Loucy (cell line): ENCODE measurements around the gene PPP1R16B.
"Not testable (repeated sequence)": the region's sequence is repeated elsewhere in the genome, so short reads cannot be mapped to it uniquely, and the experiment has no call there.

Experiments
- H2AFZ ChIP-seq: fragments of 200-600 bp; sonication (generic); 2 replicates; pipeline ENCODE4 v1.6.0; 2016; ENCODE audit warnings: antibody characterized with exemption, mild to moderate bottlenecking, low read length, moderate library complexity
- H3F3A ChIP-seq: fragments of 200-600 bp; 2 replicates; pipeline ENCODE4 v1.6.0; 2016; ENCODE audit warnings: antibody characterized with exemption, low read depth, mild to moderate bottlenecking
- H3K27me3 ChIP-seq: fragments of 200-600 bp; sonication (generic); 2 replicates; pipeline ENCODE4 v1.6.1; 2014; ENCODE audit warnings: low read length, mild to moderate bottlenecking; ENCODE audit not compliant: insufficient read depth, poor library complexity, severe bottlenecking
- H3K36me3 ChIP-seq: fragments of 200-600 bp; sonication (generic); 2 replicates; pipeline ENCODE4 v1.6.1; 2016; ENCODE audit warnings: low read length; ENCODE audit not compliant: insufficient read depth
- H3K4me1 ChIP-seq: fragments of 200-600 bp; sonication (generic); 2 replicates; pipeline ENCODE4 v1.5.1; 2014; ENCODE audit warnings: low read length, mild to moderate bottlenecking; ENCODE audit not compliant: insufficient read depth, poor library complexity, severe bottlenecking
- H3K4me2 ChIP-seq: fragments of 200-600 bp; sonication (generic); 2 replicates; pipeline ENCODE4 v1.6.0; 2014; ENCODE audit warnings: antibody characterized with exemption, low read length, low read depth, mild to moderate bottlenecking; ENCODE audit not compliant: poor library complexity, severe bottlenecking
- H3K4me3 ChIP-seq: fragments of 200-600 bp; sonication (generic); 2 replicates; pipeline ENCODE4 v1.5.1; 2014; ENCODE audit warnings: low read length, mild to moderate bottlenecking, mixed read lengths; ENCODE audit not compliant: poor library complexity, severe bottlenecking
- H3K79me2 ChIP-seq: fragments of 200-600 bp; sonication (generic); 2 replicates; pipeline ENCODE4 v1.6.1; 2014; ENCODE audit warnings: low read length; ENCODE audit not compliant: insufficient read depth
- H3K9ac ChIP-seq: fragments of 200-600 bp; sonication (generic); 2 replicates; pipeline ENCODE4 v1.6.0; 2014; ENCODE audit warnings: mild to moderate bottlenecking, low read depth, low read length, moderate library complexity; ENCODE audit not compliant: poor library complexity, severe bottlenecking
- H3K9me2 ChIP-seq: fragments of 200-600 bp; sonication (generic); replicated peaks from 2 replicates; pipeline ENCODE4 v1.6.1; 2016; ENCODE audit warnings: low read depth, low read length, mixed read lengths
- H3K9me3 ChIP-seq: fragments of 200-600 bp; sonication (generic); 2 replicates; pipeline ENCODE4 v1.6.1; 2014; ENCODE audit warnings: mild to moderate bottlenecking, antibody characterized with exemption, low read length, low read depth; ENCODE audit not compliant: insufficient read depth
- H4K20me1 ChIP-seq: fragments of 200-600 bp; sonication (generic); 2 replicates; pipeline ENCODE4 v1.6.0; 2014; ENCODE audit warnings: antibody characterized with exemption, low read length, mild to moderate bottlenecking; ENCODE audit not compliant: insufficient read depth, poor library complexity, severe bottlenecking
- EZH2phosphoT487 ChIP-seq: fragments of 200-600 bp; IDR thresholded peaks from 2 replicates; pipeline ENCODE4 v1.6.1; 2018; ENCODE audit warnings: antibody characterized with exemption, mild to moderate bottlenecking, moderate library complexity, borderline replicate concordance
- TF ChIP-seq, protein P1 (sequence below): fragments of 200-600 bp; sonication (generic); conservative IDR thresholded peaks from 2 replicates; pipeline ENCODE4 v1.5.1; 2014; ENCODE audit warnings: mild to moderate bottlenecking, antibody characterized with exemption, low read length

The PPP1R16B gene

DNA sequence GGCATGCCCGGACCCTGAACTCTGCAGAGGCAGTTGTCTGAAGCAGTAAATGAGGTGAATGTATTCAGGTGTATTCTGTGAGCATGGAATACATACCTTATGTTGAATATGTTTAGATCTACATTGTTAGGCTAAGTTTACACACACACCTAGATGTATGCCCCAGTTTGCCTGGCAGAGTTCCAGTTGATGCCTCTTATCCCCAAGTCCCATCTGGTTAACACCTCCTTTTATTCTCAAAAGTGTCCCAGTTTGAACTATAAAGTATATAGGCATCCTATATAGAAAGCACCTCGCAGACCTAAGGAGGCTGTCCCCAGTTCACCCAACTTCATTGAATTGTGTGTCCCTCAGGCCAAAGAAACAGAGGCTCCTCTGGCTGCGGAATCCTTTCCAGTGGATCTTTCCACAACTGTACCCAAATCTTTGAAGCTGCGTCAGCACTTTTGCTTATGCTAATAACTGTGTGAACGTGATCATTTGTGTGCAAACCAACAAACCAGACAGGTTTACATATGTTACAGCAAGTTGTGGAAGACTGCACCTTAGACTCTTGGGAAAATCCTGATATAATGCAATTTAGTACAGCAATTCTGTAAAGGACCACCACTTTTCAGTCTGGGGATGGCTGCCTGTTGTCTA lies 151.9 kb downstream of the PPP1R16B start:
- Histone ChIP-seq H3K27me3 (no peaks in the 10 kb centered on the region), H2AFZ (no peak overlapping the region), H3K9me2 (no peaks in the 10 kb centered on the region), H3K36me3 (peaks cover 25% of the 10 kb centered on the region; the same call in 1 of the 2 replicates), H3K4me3 (no peak overlapping the region), H3K79me2 (peaks cover 10% of the 10 kb centered on the region), H3K9me3 (no peaks in the 10 kb centered on the region), H3K4me1 (peaks cover 10% of the 10 kb centered on the region), H3K9ac (no peak overlapping the region), H3K4me2 (no peak overlapping the region), H3F3A (peaks cover 8% of the 10 kb centered on the region; the same call in 1 of the 2 replicates), H4K20me1 (no peaks in the 10 kb centered on the region)
- no peak for TF ChIP-seq EZH2phosphoT487
- TF ChIP-seq, protein P1, sequence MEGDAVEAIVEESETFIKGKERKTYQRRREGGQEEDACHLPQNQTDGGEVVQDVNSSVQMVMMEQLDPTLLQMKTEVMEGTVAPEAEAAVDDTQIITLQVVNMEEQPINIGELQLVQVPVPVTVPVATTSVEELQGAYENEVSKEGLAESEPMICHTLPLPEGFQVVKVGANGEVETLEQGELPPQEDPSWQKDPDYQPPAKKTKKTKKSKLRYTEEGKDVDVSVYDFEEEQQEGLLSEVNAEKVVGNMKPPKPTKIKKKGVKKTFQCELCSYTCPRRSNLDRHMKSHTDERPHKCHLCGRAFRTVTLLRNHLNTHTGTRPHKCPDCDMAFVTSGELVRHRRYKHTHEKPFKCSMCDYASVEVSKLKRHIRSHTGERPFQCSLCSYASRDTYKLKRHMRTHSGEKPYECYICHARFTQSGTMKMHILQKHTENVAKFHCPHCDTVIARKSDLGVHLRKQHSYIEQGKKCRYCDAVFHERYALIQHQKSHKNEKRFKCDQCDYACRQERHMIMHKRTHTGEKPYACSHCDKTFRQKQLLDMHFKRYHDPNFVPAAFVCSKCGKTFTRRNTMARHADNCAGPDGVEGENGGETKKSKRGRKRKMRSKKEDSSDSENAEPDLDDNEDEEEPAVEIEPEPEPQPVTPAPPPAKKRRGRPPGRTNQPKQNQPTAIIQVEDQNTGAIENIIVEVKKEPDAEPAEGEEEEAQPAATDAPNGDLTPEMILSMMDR, result no peak

DNA sequence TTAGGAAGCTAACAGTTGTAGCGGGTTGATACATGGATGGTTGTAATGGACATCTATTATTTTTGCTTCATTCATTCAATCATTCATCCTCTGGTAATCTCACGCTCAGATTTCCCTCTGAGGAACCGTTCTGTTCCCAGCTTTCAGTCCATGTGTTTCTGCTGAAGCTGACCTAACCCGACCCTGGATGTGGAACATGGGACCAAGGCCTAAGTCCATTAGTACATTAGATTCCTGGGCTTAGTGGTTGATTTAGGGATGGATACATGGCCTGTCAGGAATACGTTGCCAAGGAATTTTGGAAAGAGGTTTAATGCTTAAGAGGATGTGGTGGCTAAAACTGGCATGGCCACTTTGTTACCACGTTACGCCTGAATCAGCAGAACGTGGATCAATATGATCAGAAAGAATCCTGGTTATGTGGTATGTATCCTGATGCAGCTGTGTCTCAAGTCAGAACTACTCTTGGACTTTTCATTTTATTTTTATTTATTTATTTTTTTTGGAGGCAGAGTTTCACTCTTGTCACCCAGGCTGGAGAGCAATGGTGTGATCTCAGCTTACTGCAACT lies 152.5 kb downstream of the PPP1R16B start:
- no peak overlapping the region for H3K4me2 ChIP-seq
- no peaks in the 10 kb centered on the region for H4K20me1 ChIP-seq
- H3K9me2 ChIP-seq, result no peaks in the 10 kb centered on the region
- TF ChIP-seq EZH2phosphoT487, result no peak
- TF ChIP-seq, protein P1, result no peak
- H3K9ac ChIP-seq, result no peak overlapping the region
- H3F3A ChIP-seq, result peaks cover 9% of the 10 kb centered on the region; the same call in 1 of the 2 replicates
- H3K79me2 ChIP-seq, result peaks cover 14% of the 10 kb centered on the region
- H3K36me3 ChIP-seq, result peaks cover 18% of the 10 kb centered on the region; the same call in 1 of the 2 replicates
- no peaks in the 10 kb centered on the region for H3K27me3 ChIP-seq
- peaks cover 13% of the 10 kb centered on the region for H3K4me1 ChIP-seq
- no peak overlapping the region for H3K4me3 ChIP-seq
- no peaks in the 10 kb centered on the region for H3K9me3 ChIP-seq
- H2AFZ ChIP-seq, result no peak overlapping the region

DNA sequence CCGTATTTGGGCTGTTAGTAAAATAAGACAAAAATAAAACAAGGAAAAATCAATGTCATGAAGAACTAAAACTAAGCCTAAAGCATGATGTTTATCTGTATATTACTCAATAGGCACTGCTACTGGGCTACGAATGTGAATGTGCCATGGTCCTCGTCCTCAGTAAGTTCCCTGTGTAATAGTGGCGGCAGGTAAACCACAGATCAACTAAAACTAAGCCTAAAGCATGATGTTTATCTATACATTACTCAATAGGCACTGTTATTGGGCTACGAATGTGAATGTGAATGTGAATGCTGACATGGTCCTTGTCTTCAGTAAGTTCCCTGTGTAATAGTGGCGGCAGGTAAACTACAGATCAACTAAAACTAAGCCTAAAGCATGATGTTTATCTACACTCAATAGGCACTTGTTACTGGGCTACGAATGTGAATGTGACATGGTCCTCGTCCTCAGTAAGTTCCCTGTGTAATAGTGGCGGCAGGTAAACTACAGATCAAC lies 154.7 kb downstream of the PPP1R16B start:
- not testable (repeated sequence) for H3K9me2 ChIP-seq, H3K9me3 ChIP-seq, H2AFZ ChIP-seq, H3K9ac ChIP-seq, H3F3A ChIP-seq, H3K4me3 ChIP-seq, H3K27me3 ChIP-seq, H4K20me1 ChIP-seq, H3K36me3 ChIP-seq
- H3K4me2 ChIP-seq, result peak overlapping the region; percentile 80
- H3K79me2 ChIP-seq, result peaks cover 35% of the 10 kb centered on the region
- peaks cover 26% of the 10 kb centered on the region for H3K4me1 ChIP-seq
